Hindlimb muscle (tissue), 1 donor: ENCODE results near the gene PABPC1L. TPM values are rescaled to one million over a fixed set of nuclear protein-coding genes. Genes with fewer than 3 reads are reported as not detected.
"Not testable (repeated sequence)": the region's sequence is repeated elsewhere in the genome, so short reads cannot be mapped to it uniquely, and the experiment has no call there.

Source experiments
- DNase-seq: peaks from one replicate; pipeline ENCODE4 v3.0.0-alpha.2; 2013
- polyA plus RNA-seq: library from polyadenylated mRNA; unstranded; fragments of 120-200 nt; gene quantifications from one replicate; pipeline ENCODE4 v1.2.1, GENCODE V29; 2013; ENCODE audit not compliant: insufficient read length

PABPC1L gene
- 17.6 TPM for polyA plus RNA-seq

DNA sequence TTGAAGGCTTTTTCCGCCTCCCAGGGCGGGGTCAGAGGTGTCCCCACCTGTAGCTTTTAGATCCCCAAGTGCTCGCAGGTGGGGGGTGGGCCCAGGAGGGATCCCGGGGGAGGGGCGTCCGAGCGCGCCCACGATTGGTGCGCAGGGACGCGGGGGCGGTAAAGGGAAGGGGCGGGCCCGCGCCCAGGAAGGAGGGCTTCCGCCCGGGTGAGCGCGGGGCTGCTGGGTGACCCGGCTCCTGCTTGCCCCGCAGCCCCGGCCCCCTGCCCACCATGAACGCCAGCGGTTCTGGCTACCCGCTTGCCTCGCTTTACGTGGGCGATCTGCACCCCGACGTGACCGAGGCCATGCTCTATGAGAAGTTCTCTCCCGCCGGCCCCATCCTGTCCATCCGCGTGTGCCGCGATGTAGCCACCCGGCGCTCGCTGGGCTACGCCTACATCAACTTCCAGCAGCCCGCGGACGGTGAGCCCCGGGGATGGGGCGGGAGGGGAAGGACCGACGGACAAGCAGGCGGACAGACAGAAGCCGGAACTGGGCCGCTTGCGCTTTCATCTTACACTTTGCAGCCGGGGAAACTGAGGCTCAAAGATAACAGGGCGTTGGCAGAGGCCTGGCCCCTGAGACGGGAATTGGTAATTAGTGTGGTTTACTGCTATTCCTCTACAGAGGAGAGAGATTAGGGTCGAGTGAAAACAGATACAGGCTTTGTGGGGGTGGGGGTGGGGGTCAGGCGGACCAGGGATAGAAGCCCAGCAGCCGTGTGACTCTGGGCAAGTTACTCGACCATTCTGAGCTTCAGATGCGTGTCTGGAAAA is at the start of gene PABPC1L:
TSS of gene PABPC1L (plus strand) at position 189 of the 818 bp plus-strand sequence. CDS start at position 273, 84 bp downstream.
- DNase-seq = peak; percentile 67

- DNase-seq = no peak
Observed at GRCh38 chr20:44861531-44862006, 48.3 kb upstream of the PABPC1L start.

DNA sequence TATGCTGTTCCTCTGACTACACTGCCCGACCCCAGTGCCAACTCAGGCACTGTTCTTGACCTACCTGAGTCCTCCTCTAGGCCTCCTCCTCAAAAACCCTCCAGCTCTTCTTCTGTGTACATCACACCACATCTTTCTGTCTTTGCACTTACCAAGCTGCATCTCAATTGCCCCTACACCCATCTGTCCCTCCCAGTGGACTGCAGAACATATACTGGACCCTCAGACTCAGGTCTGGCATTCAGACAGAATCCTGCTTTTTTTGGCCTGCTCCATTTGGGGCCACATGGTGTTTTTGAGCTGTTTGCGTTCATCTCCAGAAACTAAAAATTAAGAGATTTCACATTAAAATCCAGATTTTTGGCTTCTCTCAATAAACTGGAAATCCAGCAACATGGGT is 47.6 kb upstream of the PABPC1L start:
- DNase-seq = no peak

DNA sequence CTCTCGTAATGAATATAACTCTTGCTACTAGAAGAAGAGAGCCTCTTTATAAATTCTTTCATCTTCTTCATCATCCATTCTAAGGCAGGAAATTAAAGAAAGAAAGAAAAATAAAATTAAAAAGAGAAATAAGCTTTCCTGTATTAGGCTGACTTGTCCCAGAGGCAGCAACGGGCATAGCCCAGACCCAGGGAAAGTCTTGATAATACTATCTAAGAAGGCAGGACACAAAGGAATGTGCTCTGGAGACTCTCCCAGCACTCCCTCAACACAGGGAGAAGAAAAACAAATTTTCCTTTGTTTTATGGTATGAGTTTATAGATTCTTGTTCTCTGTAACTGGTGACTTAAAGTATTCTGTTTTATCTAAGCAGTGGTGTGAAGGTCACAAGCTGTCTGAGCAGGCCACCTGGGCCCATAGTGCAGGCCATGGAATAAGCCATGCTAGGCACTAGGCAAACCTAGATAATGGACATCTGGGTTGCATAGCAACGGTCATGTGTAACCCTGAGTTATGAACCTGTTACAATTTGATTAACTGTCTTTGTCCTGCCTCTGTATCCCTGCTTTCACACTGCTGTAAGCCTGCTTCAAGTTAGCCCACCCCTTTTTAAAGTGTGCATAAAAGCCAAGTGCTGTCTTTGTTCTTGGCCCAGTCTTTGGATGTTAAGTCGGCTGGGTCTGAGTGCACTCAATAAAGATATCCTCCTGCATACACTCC is 46.3 kb upstream of the PABPC1L start:
- DNase-seq = not testable (repeated sequence)

DNA sequence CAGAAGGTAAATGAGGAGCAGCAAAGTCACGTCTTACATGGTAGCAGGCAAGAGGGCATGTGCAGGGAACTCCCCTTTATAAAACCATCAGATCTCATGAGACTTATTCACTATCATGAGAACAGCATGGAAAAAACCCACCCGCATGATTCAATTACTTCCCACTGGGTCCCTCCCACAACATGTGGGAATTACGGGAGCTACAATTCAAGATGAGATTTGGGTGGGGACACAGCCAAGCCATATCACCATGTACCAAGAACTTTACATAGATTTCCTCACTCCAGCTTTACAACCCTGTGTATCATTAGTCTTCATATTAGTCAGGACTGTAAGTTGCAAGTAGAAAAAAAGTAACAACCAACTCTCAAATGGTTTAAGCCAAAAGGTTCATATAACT is 45.4 kb upstream of the PABPC1L start:
- not testable (repeated sequence) for DNase-seq

GRCh38 chr20:44866703-44867335 is 43.0 kb upstream of the PABPC1L start:
- DNase-seq = no peak

- DNase-seq = no peak
Observed at GRCh38 chr20:44869471-44869870, 40.4 kb upstream of the PABPC1L start.

DNA sequence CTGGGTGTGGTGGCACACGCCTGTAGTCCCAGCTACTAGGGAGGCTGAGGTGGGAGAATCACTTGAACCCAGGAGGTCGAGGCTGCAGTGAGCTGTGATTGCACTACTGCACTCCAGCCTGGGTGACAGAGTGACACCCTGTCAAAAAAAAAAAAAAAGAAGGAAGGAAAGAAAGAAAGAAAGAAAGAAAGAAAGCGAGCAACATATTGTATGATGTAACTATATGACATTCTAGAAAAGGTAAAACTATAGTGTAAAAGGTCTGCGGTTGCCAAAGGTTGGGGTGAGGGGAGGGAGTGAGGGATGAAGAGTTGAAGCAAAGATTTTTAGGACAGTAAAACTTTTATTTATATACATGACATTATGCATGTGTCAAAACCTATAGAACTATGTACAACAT is 27.5 kb upstream of the PABPC1L start:
- not testable (repeated sequence) for DNase-seq

DNA sequence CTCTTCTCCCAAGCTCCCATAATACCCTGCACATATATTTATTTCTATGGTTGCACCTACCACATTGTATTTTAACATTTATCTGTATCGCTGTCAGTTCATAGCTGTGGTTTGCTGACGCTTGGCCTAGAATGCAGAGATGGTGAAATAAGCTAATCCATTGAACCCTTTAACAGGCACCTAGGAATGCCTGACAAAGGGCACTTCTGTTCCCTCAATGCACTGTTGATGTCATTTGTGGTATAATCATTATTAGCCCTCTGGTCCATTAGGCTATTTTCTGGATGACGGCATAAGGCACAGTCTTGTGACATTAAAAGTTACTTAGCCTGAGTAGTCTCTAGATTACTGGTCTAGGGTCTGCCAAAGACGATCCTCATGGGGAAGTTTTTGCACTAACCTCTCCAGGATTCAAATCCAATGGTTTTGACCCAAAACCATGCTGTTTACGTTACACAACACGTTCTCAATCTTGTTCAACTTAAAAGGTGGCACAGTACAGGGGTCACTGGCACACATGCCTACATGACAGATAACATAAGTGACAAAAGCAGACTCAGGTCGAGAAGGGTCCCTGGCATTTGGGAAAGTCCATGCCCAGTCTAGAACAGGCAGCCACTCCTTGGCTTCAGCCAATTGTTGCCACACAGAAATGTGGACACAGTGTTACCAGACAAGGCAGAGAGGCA is 26.5 kb upstream of the PABPC1L start:
- DNase-seq = no peak

DNA sequence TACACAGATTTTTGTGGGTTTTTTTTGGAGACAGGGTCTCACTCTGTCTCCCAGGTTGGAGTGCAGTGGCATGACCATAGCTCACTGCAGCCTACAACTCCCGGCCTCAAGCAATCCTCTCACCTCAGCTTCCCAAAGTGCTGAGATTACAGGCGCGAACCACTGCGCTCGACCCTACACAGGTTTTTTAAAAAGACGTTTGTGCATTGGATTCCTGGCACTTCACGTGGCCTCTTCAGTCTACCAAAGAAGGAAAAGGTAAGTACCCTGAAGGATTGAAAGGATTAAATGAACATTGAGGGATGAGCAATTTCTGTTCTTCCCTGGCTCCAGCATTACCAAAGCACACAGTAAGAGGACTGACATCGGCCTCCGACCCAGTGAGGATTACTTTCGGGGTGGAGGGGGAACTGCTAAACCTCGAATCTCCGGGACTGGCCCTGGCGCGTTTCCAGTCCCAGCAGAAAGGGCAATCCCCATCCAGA is 24.9 kb upstream of the PABPC1L start:
- DNase-seq = no peak

DNA sequence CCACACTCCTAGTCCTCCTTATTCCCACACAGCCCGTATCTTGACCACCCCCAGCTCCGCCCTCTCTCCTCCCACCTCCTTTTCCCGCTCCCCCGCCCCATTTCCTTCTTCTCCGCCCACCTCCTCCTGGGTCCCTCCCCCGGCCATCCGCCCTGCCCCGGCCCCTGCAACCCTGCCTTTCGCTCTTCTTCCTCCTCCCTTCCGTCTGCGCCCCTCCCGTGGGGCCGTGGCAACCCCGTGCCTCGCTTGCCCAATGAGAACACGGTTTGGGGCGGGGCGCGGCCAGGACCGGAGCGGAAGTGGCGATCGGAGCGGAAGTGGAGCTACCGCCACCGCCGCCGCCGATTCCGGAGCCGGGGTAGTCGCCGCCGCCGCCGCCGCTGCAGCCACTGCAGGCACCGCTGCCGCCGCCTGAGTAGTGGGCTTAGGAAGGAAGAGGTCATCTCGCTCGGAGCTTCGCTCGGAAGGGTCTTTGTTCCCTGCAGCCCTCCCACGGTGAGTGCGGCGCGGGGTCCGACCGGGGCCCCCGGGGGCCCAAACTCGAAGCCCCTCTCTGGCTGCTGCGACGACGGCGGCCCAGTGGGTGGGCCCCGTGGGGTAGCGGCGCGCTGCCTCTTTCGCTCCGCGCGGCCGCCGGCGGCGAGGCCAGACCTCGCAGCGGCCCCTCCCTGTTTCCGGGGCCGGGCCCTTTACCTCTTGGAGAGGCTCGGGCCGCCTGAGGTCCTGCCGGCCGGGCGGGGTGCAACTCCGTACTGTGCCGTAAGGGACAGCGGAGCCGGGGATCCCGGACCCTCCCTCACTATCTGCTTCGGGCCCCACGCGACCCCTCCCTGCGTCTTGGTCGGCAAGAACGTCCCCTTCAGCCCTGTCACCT is 24.2 kb upstream of the PABPC1L start, which contains the start of gene YWHAB:
TSS of gene YWHAB (plus strand) at position 314 of the 874 bp plus-strand sequence. CDS start 15,829 bp downstream, outside the sequence.
- DNase-seq = peak; percentile 99

- no peak for DNase-seq
Observed at GRCh38 chr20:44886266-44886651, 23.6 kb upstream of the PABPC1L start.

- no peak for DNase-seq
Observed at GRCh38 chr20:44886828-44887227, 23.0 kb upstream of the PABPC1L start.

- no peak for DNase-seq
Observed at GRCh38 chr20:44887466-44887865, 22.4 kb upstream of the PABPC1L start.

DNA sequence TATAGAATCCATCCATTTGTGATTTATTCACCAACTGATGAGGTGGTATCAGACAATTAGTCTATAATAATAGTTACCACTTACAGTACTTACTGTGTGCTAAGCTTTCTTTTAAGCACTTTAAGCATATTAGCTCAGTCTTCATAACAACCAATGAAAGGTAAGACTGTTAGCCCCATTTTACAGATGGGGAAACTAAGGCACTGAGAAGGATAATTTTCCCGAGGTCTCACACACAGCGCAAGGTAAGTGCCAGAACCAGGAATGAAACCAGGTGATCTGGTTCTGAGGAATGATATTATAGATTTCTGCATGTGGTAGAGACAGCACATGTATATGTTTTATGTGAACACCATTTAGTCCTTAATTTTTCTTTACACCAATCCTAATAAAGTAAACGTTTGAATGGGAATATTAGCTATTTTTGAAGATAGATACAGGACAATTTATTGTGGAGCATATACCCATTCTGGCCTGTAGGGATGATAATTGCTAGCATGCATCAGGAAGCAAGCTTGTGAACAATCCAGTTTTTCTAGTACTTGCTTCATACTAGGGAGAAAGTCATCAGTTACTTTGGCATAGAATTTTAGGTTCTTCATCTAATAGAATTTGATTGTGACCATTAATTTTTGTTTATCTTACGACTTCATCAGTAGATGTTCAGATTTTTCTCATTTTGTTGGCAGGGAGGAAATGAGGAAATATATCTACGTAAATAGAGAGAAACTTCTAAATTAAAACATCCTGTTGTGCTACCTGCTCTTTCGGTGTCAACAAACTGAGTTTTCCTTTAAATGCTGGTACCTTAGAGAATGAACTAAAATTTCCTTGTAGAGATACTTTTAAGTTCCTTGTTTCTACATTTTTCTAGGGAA is 21.4 kb upstream of the PABPC1L start:
- no peak for DNase-seq

DNA sequence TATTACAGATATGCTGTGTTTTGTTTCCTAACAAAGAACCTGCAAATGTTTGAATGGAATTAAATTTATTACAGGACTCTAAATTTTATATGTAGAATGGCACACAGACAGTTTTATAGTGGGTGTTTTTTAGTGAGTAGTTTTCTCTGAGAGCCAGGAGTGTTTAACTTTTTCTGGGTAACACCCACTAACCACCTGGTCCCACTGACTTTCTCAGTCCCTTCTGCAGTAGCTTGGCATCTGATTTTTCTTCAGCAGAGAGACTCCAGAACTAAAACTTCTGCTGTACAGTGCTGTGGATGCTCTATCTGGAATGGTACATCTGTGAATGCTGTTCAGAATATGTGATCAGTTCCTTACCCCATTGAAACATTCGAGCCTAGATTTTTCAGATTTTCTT is 18.0 kb upstream of the PABPC1L start:
- DNase-seq = no peak

DNA sequence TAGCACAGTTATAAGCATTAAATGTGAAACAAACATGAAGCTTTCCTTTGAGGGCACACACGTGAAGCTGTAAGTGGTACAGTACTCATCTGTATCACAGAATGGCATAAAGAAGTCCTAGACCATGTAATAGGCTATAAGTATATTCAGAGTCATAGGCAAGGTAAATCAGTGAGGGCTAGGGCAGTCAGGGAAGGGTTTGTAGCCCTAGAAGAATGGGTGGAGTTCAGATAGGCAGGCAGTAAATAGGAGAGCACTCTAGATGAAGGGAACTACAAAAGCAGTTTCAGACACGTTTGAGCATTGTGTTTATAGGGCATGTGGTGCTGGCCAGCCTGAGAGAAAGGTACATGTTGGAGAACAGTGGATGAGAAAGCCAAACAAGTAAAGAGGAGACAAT is 14.9 kb upstream of the PABPC1L start:
- DNase-seq = no peak

DNA sequence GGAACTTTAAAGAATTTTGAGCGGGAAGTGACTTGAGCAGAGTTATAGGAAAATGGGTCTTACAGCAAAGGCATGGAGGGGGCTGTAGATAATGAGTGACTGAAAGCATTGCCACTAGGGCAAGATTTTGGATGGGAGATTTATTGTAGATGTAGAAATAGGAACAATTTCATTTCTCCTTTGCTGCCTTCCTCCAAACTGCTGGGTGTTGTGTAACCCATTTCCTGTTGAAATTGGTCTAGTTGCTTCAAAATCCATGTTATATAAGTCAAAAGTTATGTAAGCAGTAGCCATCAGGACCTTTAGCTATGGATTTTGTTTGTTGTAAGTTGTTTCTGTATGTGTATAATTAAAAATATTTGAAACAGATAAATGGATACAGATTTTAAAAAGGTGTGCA is 13.3 kb upstream of the PABPC1L start:
- no peak for DNase-seq

GRCh38 chr20:44897133-44897532 is 12.7 kb upstream of the PABPC1L start:
- DNase-seq = no peak

- DNase-seq = no peak
Observed at GRCh38 chr20:44900231-44900854, 9.5 kb upstream of the PABPC1L start.
